HG02870 (cell line): Measurements from ENCODE around the gene PACSIN2.
A peak's percentile ranks its signal among the peaks of the same experiment; 100 is the strongest.
"Not testable (repeated sequence)": the region's sequence is repeated elsewhere in the genome, so short reads cannot be mapped to it uniquely, and the experiment has no call there.

ENCODE experiments used
- ATAC-seq: cut with Tn5 transposase; IDR thresholded peaks from one replicate; pipeline ENCODE4 v1.9.1; 2021; ENCODE audit warnings: mild to moderate bottlenecking, moderate library complexity; ENCODE audit not compliant: unreplicated experiment

PACSIN2 gene

DNA sequence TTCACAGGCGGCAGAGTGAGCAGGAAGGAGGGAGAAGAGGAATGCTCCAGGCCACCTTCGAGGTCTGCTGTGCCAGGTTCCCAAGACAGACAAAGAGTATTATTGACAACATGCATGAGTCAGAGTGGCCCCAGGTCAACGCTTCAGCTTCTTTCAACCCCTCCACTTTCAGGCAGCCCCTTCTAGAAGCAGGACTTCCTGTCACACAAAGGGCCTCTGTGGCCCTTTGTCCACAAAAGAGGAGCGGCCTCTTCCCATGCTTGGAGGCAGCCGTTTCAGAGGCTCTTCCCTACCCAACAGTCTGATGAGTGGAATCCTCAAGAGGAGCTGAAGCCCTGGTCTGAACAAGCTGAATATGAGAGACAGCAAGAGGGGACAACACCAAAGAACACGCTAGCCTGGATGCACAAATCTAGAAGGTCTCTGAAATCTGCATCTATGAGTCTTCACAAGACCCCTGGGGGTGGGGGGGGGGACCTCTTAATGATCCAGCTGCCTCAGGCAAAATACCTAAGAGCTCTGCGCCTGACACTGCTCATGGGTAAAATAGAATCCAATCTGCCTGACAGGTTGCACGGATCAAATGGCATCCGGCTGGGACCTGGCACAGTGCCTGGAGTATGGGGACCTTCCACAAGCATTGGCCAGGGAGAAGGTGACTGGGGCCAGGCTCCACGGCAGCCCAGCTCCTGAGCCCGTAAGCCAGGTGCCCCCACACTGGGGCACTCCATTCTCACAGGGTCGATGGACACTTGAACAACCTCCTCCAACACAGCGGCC is 67.5 kb downstream of the PACSIN2 start:
- ATAC-seq, result no peak

GRCh38 chr22:42946546-42947198 is 68.3 kb downstream of the PACSIN2 start:
- ATAC-seq, result no peak

DNA sequence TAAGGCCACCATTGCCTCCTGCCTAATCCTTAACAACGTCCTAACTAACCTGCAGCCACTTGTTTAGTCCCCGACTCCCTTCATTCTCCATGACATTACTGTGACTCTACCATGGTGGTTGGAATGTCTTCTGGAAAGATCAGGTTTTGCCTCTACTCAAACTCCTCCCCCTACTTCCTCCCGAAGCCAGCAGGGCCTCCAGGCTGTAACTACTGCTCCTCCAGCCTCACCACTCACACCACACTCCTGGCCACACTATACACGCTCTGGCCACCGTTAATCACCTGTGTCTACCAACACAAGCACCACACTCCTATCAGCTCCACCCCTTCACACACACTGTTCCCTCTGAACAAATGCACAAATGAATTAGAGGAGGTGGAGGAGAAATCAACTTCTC is 69.2 kb downstream of the PACSIN2 start:
- no peak for ATAC-seq

- ATAC-seq, result no peak
Observed at GRCh38 chr22:42945027-42945426, 69.9 kb downstream of the PACSIN2 start.

GRCh38 chr22:42944409-42944808 is 70.5 kb downstream of the PACSIN2 start:
- no peak for ATAC-seq

DNA sequence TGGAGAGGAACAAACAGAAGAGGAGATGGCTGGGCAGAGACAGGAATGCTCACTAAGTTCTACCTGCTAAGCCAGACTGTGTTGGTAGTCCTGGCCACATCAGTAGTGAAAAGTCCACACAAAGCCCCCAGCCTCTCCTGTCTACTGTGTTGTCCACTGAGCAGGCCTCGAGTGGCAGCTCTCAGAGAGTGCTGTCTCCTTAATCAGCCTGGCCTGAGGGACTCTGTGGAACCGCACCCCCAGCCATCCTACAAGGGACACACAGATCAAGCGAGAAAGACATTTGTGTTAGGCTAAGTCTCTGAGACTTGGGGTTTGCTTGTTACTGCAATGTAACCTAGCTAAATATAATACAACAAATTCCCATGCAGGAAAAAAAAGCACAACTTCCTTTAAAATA is 71.0 kb downstream of the PACSIN2 start:
- ATAC-seq, result no peak

- ATAC-seq, result no peak
Observed at GRCh38 chr22:42942351-42942750, 72.6 kb downstream of the PACSIN2 start.

GRCh38 chr22:42939941-42940653 is 74.9 kb downstream of the PACSIN2 start:
- ATAC-seq, result no peak

DNA sequence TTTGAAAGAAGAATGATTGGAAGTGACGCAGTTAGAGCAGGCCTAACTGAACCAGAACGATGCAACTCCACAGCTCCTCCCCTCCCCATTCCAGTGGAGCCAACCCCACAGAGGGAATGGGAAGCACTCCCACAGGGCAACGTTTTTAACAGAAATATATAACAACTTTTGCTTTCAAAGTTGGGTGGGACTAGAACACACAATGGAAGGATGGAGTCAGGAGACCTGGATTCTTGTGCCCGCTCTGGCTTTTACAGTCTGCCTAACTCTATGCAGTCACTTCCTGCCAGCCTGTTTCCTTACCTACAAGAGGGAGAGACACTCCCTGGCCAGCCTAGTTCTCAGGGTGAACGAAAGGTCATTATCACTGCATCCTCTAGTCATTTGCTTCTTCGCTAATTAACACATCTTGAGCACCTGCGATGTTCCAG is 75.5 kb downstream of the PACSIN2 start:
- no peak for ATAC-seq

DNA sequence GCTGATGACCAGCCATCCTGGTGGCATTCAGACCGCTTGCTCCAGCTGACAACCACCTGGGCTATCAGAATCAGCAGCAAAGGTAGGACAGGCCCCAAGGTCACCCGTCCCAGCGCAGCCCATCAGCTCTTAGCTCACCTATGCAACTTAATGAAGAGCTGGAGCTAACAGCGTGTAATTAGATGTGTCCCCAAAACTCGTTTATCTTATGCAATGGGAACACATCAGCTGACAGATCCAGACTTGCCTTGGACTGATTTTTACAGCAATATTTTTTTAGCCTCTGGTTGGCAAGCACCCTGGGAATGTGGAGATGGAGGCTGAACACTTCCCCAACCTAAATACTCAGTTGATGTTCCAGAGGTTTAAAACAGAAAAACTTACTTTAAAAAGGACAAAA is 76.0 kb downstream of the PACSIN2 start:
- no peak for ATAC-seq

DNA sequence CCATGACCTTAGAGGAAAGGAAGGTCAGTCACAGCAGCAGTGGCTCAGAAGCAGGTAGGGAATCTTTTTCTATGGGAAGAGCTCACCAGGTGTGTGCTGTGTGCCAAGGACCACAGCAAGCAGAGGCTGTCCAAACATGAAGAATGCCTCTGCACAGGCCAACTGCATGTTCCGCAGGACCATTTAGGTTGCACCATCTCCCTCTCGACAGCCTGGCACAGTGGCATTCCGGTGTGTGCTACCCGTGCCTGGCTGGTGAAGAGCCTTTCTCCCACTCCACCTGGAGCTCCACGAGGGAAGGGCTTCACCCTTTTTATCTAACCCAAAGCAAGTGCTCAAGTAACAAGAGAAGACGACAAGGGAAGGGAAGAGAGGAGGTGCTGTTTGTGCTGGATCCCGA is 76.5 kb downstream of the PACSIN2 start:
- no peak for ATAC-seq

- ATAC-seq, result no peak
Observed at GRCh38 chr22:42937164-42937843, 77.6 kb downstream of the PACSIN2 start.

- not testable (repeated sequence) for ATAC-seq
Observed at GRCh38 chr22:42936680-42937079, 78.3 kb downstream of the PACSIN2 start.

DNA sequence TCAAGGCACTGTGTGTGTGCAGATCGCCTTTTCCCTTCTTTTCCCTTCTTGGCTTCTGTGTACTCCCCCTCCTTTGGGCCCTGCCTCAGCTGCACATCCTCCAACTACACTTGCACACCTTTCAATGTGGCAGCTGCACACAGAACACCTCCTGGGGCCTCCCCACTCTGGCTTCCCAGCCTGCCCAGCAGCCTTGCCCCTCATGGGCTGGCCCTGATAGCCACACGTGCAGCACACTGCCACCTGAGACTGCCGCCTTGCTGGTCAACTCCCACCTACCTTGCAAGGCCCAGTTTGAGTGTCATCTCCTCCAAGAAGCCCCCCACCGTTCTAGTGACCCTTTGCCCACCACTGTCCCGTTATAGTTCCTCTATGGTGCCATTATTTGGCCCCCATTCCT is 80.6 kb downstream of the PACSIN2 start:
- no peak for ATAC-seq

DNA sequence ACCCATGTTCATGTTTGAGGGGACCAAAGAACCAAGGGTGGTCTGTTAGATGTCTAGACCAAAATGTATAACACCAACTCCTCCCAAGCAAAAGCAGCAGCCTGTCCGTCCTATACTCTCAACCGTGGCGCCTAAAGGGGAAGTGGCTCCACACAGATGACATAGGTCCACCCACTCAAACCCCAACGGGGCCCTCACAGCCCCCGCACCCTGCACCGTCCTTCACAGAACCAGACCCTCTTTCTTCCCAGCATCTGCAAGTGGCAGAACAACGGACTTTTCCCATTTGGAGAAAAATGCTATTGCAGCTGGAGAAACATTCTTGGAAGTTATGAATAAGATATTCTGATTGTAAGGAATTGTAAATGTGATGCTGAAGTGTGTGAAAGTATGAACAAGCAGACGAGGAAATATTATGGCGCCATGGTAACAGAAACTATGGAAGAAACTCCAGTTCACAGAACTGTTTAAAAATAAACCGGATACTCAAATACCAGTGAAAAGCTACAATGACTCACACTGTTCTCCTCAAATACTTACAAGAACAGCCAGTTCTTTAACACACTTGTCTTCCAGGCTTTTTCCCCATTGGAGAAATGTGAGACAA is 81.4 kb downstream of the PACSIN2 start:
- no peak for ATAC-seq

- no peak for ATAC-seq
Observed at GRCh38 chr22:42932857-42933484, 82.0 kb downstream of the PACSIN2 start.

DNA sequence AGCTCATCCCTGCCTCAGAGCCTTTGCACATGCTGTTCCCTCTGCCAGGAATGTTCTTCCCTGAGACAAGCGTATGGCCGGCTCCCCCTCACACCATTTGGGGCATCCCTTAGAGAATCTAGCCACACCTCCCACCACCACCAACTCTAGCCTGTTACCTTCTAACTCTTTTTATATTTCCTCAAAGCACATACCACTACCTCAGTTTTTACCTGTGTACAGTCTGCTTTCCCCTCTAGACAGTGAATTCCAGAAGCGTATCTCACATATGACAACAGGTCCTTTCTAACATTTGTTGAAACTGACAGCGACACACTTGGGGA is 82.8 kb downstream of the PACSIN2 start:
- ATAC-seq, result no peak

- ATAC-seq, result peak; percentile 52
Observed at GRCh38 chr22:42931421-42932196, 83.3 kb downstream of the PACSIN2 start.

DNA sequence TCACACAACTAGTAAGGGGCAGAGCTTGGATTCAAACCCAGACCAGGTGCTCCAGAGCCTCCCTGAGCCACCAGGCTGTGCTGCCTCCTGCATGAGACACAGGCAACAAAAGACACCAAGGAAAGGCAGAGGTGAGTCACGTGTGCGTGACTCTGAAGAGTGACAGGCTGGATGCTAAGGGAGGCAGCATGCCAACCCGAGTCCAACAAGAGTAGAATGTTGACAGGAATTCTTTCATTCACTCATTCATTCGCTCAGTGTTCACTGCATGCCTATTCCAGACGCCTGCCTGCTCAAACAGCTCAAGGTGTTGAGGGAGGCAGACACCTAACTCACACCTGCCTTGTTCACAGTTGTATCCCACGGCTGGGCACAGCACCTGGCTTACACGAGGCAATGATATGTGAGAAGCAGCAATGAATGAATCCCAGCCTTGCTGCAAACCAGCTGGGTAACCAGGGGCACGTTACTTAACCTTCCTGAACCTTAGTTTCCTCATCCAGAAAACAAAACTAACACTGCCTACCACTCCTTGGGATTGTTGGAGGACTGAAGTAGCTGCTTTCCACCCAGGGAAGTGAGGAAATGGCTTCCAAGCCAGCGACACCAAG is 84.0 kb downstream of the PACSIN2 start:
- no peak for ATAC-seq

- ATAC-seq, result no peak
Observed at GRCh38 chr22:42929838-42930155, 85.2 kb downstream of the PACSIN2 start.
